Cardiac muscle cell (in vitro differentiated cells and primary cell): ENCODE results near the gene MLLT11. TPM values are rescaled to one million over a fixed set of nuclear protein-coding genes. Genes with fewer than 3 reads are reported as not detected.

Source experiments
- DNase-seq, 2 donors: peaks; one replicate each; pipeline versions ENCODE4 v3.0.0 to v3.0.0-alpha.2; 2010 to 2017; ENCODE audit warnings: low read depth in 1 of 2, low spot score in 1 of 2
- H3K27ac ChIP-seq: fragments of 200-600 bp; sonication (generic); 2 replicates; pipeline ENCODE4 v1.5.1; 2016
- H3K27me3 ChIP-seq: fragments of 200-600 bp; sonication (generic); 2 replicates; pipeline ENCODE4 v1.6.0; 2016; ENCODE audit warnings: control low read depth
- H3K36me3 ChIP-seq: fragments of 200-600 bp; sonication (generic); 2 replicates; pipeline ENCODE4 v1.5.1; 2016; ENCODE audit warnings: control low read depth
- H3K4me1 ChIP-seq: fragments of 200-600 bp; sonication (generic); 2 replicates; pipeline ENCODE4 v1.8.1; 2017; ENCODE audit warnings: low read depth, mild to moderate bottlenecking, mixed run types
- H3K4me3 ChIP-seq: fragments of 200-600 bp; sonication (generic); 2 replicates; pipeline ENCODE4 v1.5.1; 2016; ENCODE audit warnings: mild to moderate bottlenecking
- H3K9me3 ChIP-seq: fragments of 200-600 bp; sonication (generic); 2 replicates; pipeline ENCODE4 v1.5.1; 2017; ENCODE audit warnings: low read depth, mild to moderate bottlenecking, control low read depth
- CTCF ChIP-seq: IDR thresholded peaks from 2 replicates; pipeline ENCODE4 v1.5.1; 2012; ENCODE audit warnings: low read depth, mild to moderate bottlenecking, low read length
- polyA plus RNA-seq: library from polyadenylated mRNA; unstranded; fragments of >200 nt; fragmentation: Nextera tagmentation; extraction: Ambion mirVana; gene quantifications from 2 replicates; pipeline ENCODE4 v1.2.1, GENCODE V29; 2016
- total RNA-seq: library from RNA; depleted of rRNA; stranded (reverse); fragments of >200 nt; gene quantifications from 2 replicates; pipeline ENCODE4 v1.2.3, GENCODE V29; 2016

MLLT11 gene
- total and polyA plus RNA-seq, 2 experiments from 2014 or later = 15.1 to 91.6 TPM

- Histone ChIP-seq H3K27me3 (no peaks in the 10 kb centered on the region), H3K36me3 (no peaks in the 10 kb centered on the region), H3K27ac (no peak overlapping the region), H3K9me3 (no peaks in the 10 kb centered on the region), H3K4me3 (no peak overlapping the region), H3K4me1 (peaks cover 12% of the 10 kb centered on the region)
- no peak for TF ChIP-seq CTCF
- no peak for DNase-seq
Observed at GRCh38 chr1:151043163-151043562, 17.0 kb upstream of the MLLT11 start.

GRCh38 chr1:151047591-151047924 is 12.6 kb upstream of the MLLT11 start, which contains the start of gene C1orf56:
Gene C1orf56, plus strand, starts transcription at chr1:151047751. Its CDS starts 97 bp downstream, at chr1:151047848.
- Histone ChIP-seq H3K4me3 (peak within 1 kb of the TSS; percentile 65), H3K9me3 (no peaks in the 10 kb centered on the region), H3K27ac (peak within 1 kb of the TSS; percentile 59), H3K27me3 (no peaks in the 10 kb centered on the region), H3K4me1 (peaks cover 18% of the 10 kb centered on the region), H3K36me3 (no peaks in the 10 kb centered on the region)
- TF ChIP-seq CTCF = no peak
- DNase-seq = peak; percentile 77 to 82

GRCh38 chr1:151047925-151048644 is 12.1 kb upstream of the MLLT11 start:
- TF ChIP-seq CTCF = peak; percentile 58
- no peaks in the 10 kb centered on the region for H3K9me3 ChIP-seq
- peak overlapping the region; percentile 59 for H3K27ac ChIP-seq
- peak; percentile 69 to 79 for DNase-seq
- H3K36me3 ChIP-seq = peaks cover 3% of the 10 kb centered on the region
- no peaks in the 10 kb centered on the region for H3K27me3 ChIP-seq
- peak overlapping the region; percentile 65 for H3K4me3 ChIP-seq
- peaks cover 18% of the 10 kb centered on the region for H3K4me1 ChIP-seq

- TF ChIP-seq CTCF = peak; percentile 10
- H3K4me3 ChIP-seq = peak overlapping the region; percentile 65
- H3K4me1 ChIP-seq = peaks cover 18% of the 10 kb centered on the region
- no peaks in the 10 kb centered on the region for H3K9me3 ChIP-seq
- DNase-seq = no peak
- H3K36me3 ChIP-seq = peaks cover 8% of the 10 kb centered on the region
- H3K27me3 ChIP-seq = no peaks in the 10 kb centered on the region
- H3K27ac ChIP-seq = no peak overlapping the region
Observed at GRCh38 chr1:151048645-151049032, 11.6 kb upstream of the MLLT11 start.

GRCh38 chr1:151049458-151049857 is 10.7 kb upstream of the MLLT11 start:
- H3K27me3 ChIP-seq = no peaks in the 10 kb centered on the region
- no peak for DNase-seq
- peaks cover 18% of the 10 kb centered on the region for H3K4me1 ChIP-seq
- peaks cover 15% of the 10 kb centered on the region for H3K36me3 ChIP-seq
- peak overlapping the region; percentile 42 for H3K27ac ChIP-seq
- no peak for TF ChIP-seq CTCF
- H3K9me3 ChIP-seq = no peaks in the 10 kb centered on the region
- no peak overlapping the region for H3K4me3 ChIP-seq
